ENCODE results near the gene POLA2.

- TF ChIP-seq RCOR1 (IDR thresholded peaks at IDR 0.05; ENCODE audit: low read depth, low read length) = no peak
- no peak for TF ChIP-seq ZFP36 (IDR thresholded peaks at IDR 0.05; ENCODE audit: borderline replicate concordance, partially characterized antibody)
- no peak for TF ChIP-seq SREBF2 (IDR thresholded peaks at IDR 0.05)
- TF ChIP-seq CTCF (IDR thresholded peaks at IDR 0.05) = no peak
These were observed 68.8 kb downstream of the POLA2 start for GRCh38 chr11:65330544-65330943.

Measured in A549 (cell line).